HepG2 (cell line): Measurements from ENCODE around the gene NOTO.

ENCODE experiments used
- FOSL1 ChIP-seq: sonication (generic); formaldehyde crosslinking; IDR thresholded peaks from 2 replicates; pipeline ENCODE4 v1.9.0; 2021; ENCODE audit warnings: missing genetic modification reagents, borderline replicate concordance
- FOXA3 ChIP-seq: IDR thresholded peaks from 2 replicates; pipeline ENCODE4 v1.6.1; 2016; ENCODE audit warnings: missing genetic modification reagents, missing compliant biosample characterization
- HDAC6 ChIP-seq: fragments of 200-600 bp; sonication (generic); IDR thresholded peaks from 2 replicates; pipeline ENCODE4 v1.7.0; 2017; ENCODE audit warnings: mild to moderate bottlenecking, antibody characterized with exemption, low read length, low read depth
- ZBTB21 ChIP-seq: sonication (generic); formaldehyde crosslinking; IDR thresholded peaks from 2 replicates; pipeline ENCODE4 v1.4.0; 2020; ENCODE audit warnings: missing genetic modification reagents
- ZBTB7A ChIP-seq: sonication (generic); formaldehyde crosslinking; IDR thresholded peaks from 2 replicates; pipeline ENCODE4 v1.8.0; 2022; ENCODE audit warnings: mild to moderate bottlenecking, missing genetic modification reagents
- ZNF598 ChIP-seq: sonication (generic); formaldehyde crosslinking; IDR thresholded peaks from 2 replicates; pipeline ENCODE4 v1.5.1; 2020; ENCODE audit warnings: mild to moderate bottlenecking, missing genetic modification reagents, borderline replicate concordance
- ZNF780A ChIP-seq: sonication (generic); formaldehyde crosslinking; IDR thresholded peaks from 2 replicates; pipeline ENCODE4 v1.8.0; 2022; ENCODE audit warnings: mild to moderate bottlenecking, missing genetic modification reagents, moderate library complexity
- TF ChIP-seq, protein P1 (sequence below), 2 experiments: IDR thresholded peaks; 2 replicates each; pipeline ENCODE4 v1.6.1; 2011 to 2012; ENCODE audit warnings: low read length in 2 of 2, borderline replicate concordance in 1 of 2, low read depth in 1 of 2, mild to moderate bottlenecking in 1 of 2, moderate library complexity in 1 of 2
- TF ChIP-seq, protein P2 (sequence below): sonication (generic); formaldehyde crosslinking; IDR thresholded peaks from 2 replicates; pipeline ENCODE4 v1.4.0; 2020; ENCODE audit warnings: mild to moderate bottlenecking, missing genetic modification reagents

- TF ChIP-seq ZBTB21 (no peak), FOSL1 (no peak), ZNF780A (CRISPR knock-in tag) (no peak), ZBTB7A (CRISPR knock-in tag) (no peak), HDAC6 (no peak), FOXA3 (CRISPR knock-in tag) (no peak), ZNF598 (CRISPR knock-in tag) (no peak)
- TF ChIP-seq, protein P1, sequence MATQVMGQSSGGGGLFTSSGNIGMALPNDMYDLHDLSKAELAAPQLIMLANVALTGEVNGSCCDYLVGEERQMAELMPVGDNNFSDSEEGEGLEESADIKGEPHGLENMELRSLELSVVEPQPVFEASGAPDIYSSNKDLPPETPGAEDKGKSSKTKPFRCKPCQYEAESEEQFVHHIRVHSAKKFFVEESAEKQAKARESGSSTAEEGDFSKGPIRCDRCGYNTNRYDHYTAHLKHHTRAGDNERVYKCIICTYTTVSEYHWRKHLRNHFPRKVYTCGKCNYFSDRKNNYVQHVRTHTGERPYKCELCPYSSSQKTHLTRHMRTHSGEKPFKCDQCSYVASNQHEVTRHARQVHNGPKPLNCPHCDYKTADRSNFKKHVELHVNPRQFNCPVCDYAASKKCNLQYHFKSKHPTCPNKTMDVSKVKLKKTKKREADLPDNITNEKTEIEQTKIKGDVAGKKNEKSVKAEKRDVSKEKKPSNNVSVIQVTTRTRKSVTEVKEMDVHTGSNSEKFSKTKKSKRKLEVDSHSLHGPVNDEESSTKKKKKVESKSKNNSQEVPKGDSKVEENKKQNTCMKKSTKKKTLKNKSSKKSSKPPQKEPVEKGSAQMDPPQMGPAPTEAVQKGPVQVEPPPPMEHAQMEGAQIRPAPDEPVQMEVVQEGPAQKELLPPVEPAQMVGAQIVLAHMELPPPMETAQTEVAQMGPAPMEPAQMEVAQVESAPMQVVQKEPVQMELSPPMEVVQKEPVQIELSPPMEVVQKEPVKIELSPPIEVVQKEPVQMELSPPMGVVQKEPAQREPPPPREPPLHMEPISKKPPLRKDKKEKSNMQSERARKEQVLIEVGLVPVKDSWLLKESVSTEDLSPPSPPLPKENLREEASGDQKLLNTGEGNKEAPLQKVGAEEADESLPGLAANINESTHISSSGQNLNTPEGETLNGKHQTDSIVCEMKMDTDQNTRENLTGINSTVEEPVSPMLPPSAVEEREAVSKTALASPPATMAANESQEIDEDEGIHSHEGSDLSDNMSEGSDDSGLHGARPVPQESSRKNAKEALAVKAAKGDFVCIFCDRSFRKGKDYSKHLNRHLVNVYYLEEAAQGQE (IDR thresholded peaks at IDR 0.05; ENCODE audit: borderline replicate concordance in 1 of 2, low read depth in 1 of 2, low read length in 2 of 2): no peak
- TF ChIP-seq, protein P2, sequence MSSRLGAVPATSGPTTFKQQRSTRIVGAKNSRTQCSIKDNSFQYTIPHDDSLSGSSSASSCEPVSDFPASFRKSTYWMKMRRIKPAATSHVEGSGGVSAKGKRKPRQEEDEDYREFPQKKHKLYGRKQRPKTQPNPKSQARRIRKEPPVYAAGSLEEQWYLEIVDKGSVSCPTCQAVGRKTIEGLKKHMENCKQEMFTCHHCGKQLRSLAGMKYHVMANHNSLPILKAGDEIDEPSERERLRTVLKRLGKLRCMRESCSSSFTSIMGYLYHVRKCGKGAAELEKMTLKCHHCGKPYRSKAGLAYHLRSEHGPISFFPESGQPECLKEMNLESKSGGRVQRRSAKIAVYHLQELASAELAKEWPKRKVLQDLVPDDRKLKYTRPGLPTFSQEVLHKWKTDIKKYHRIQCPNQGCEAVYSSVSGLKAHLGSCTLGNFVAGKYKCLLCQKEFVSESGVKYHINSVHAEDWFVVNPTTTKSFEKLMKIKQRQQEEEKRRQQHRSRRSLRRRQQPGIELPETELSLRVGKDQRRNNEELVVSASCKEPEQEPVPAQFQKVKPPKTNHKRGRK (CRISPR knock-in tag): no peak
Observed at GRCh38 chr2:73173781-73174180, 28.6 kb upstream of the NOTO start.
